Psoas muscle (tissue), 8 donors: ENCODE data around the gene ENTPD1. TPM values are rescaled to one million over a fixed set of nuclear protein-coding genes. Genes with fewer than 3 reads are reported as not detected.

ENCODE experiments used
- ATAC-seq, 4 donors: fragments of 200-7000 bp; cut with Tn5 transposase; one replicate each; pipeline ENCODE4 v1.9.1; 2020; ENCODE audit warnings: moderate library complexity in 3 of 4, mild to moderate bottlenecking in 2 of 4
- DNase-seq, 2 donors: peaks; one replicate each; pipeline ENCODE4 v3.0.0-alpha.2; 2020
- H3K27ac ChIP-seq: fragments of 200-600 bp; one replicate; pipeline ENCODE4 v1.8.0; 2022
- H3K27me3 ChIP-seq, 3 donors: fragments of 200-600 bp in 1 of 3; one replicate each; pipeline versions ENCODE4 v1.6.1 to v1.8.0; 2013 to 2022; ENCODE audit warnings: low read length in 2 of 3, mild to moderate bottlenecking in 2 of 3, moderate library complexity in 1 of 3; ENCODE audit not compliant: insufficient read depth in 3 of 3
- H3K36me3 ChIP-seq, 2 donors: fragments of 200-600 bp in 1 of 2; one replicate each; pipeline versions ENCODE4 v1.6.1 to v1.8.0; 2013 to 2022; ENCODE audit warnings: low read depth in 1 of 2, mild to moderate bottlenecking in 1 of 2, moderate library complexity in 1 of 2; ENCODE audit not compliant: insufficient read depth in 1 of 2
- H3K4me1 ChIP-seq: fragments of 200-600 bp; one replicate; pipeline ENCODE4 v1.8.0; 2022
- H3K4me3 ChIP-seq: fragments of 200-600 bp; one replicate; pipeline ENCODE4 v1.8.0; 2022; ENCODE audit warnings: mild to moderate bottlenecking
- H3K9me3 ChIP-seq: fragments of 200-600 bp; one replicate; pipeline ENCODE4 v1.8.0; 2022
- WGBS, 3 donors: extraction: QIAGEN DNeasy Blood & Tissue Kit; methylation state at CpG; one replicate each; pipeline versions ENCODE4 v1.1.6 to v1.1.7; 2013; 5-methylcytosine and 5-hydroxymethylcytosine counted together
- intact Hi-C, 2 donors: fragments of 100-400 bp; cut with DNase I; formaldehyde crosslinking; loops; one replicate each; pipeline versions ENCODE4 v1.11.0 to v1.14.2; 2022
- polyA plus RNA-seq, 3 donors: library from polyadenylated mRNA; stranded (reverse); fragments of 200-250 nt; gene quantifications; one replicate each; pipeline ENCODE4 v1.2.3, GENCODE V29; 2013
- total RNA-seq, 4 donors: library from RNA; stranded (reverse); fragmentation: NEBNext Ultra II Directional in 2 of 4; extraction: Animal tissue kit (Norgen Biotek cat#: 25700) in 2 of 4; gene quantifications; one replicate each; pipeline versions ENCODE4 v1.2.1 to v1.2.4, GENCODE V29; 2021 to 2023
- TF ChIP-seq, protein P1 (sequence below): fragments of 200-600 bp; IDR thresholded peaks from one replicate; pipeline ENCODE4 v1.8.0; 2022; ENCODE audit warnings: antibody characterized with exemption
- donor health status: healthy with polysubstance abuse.
- donor health status: DM: no; HTN: no; CAD: no; lungs with moderate emphysema.
- donor health status: Bipolar disorder and iron deficiency.
- donor health status: healthy.
- donor health status: DM: yes; HTN: yes; CAD: no.
- donor health status: DM: no; HTN: no; CAD: no.
- donor health status: DM: no; HTN: no; CAD: no.
- donor health status: DM: yes; HTN: yes; CAD: no.

ENTPD1 gene
- total and polyA plus RNA-seq, 7 donors, result 1.4 to 3.9 (median 1.7) TPM

DNA sequence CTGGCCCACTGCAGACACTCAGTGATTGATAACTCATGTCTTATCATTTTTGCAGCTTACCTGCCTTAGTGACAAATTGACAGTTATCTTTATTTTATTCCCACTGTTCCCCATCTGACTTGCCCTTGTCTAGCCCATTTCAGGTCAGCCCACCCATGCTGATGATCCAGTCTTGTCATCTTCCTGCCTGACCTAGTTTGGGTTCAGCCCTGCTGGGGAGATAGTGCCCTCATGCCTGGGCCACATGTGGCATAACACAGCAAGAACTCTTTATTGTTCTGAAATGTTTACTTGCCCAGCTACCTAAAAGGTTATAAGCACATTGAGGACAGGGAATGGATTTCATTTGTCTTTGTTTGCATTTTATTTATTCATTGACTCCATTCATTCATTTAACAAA, 75.6 kb downstream of the ENTPD1 start:
- H3K36me3 ChIP-seq, result no peaks in the 10 kb centered on the region
- ATAC-seq (no peak), DNase-seq (no peak)
- H3K27me3 ChIP-seq, result no peaks in the 10 kb centered on the region
- no peaks in the 10 kb centered on the region for H3K9me3 ChIP-seq
- no peak overlapping the region for H3K4me3 ChIP-seq
- H3K27ac ChIP-seq, result no peak overlapping the region
- TF ChIP-seq, protein P1, sequence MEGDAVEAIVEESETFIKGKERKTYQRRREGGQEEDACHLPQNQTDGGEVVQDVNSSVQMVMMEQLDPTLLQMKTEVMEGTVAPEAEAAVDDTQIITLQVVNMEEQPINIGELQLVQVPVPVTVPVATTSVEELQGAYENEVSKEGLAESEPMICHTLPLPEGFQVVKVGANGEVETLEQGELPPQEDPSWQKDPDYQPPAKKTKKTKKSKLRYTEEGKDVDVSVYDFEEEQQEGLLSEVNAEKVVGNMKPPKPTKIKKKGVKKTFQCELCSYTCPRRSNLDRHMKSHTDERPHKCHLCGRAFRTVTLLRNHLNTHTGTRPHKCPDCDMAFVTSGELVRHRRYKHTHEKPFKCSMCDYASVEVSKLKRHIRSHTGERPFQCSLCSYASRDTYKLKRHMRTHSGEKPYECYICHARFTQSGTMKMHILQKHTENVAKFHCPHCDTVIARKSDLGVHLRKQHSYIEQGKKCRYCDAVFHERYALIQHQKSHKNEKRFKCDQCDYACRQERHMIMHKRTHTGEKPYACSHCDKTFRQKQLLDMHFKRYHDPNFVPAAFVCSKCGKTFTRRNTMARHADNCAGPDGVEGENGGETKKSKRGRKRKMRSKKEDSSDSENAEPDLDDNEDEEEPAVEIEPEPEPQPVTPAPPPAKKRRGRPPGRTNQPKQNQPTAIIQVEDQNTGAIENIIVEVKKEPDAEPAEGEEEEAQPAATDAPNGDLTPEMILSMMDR, result no peak
- intact Hi-C loops, result no loop called here
- no peaks in the 10 kb centered on the region for H3K4me1 ChIP-seq

DNA sequence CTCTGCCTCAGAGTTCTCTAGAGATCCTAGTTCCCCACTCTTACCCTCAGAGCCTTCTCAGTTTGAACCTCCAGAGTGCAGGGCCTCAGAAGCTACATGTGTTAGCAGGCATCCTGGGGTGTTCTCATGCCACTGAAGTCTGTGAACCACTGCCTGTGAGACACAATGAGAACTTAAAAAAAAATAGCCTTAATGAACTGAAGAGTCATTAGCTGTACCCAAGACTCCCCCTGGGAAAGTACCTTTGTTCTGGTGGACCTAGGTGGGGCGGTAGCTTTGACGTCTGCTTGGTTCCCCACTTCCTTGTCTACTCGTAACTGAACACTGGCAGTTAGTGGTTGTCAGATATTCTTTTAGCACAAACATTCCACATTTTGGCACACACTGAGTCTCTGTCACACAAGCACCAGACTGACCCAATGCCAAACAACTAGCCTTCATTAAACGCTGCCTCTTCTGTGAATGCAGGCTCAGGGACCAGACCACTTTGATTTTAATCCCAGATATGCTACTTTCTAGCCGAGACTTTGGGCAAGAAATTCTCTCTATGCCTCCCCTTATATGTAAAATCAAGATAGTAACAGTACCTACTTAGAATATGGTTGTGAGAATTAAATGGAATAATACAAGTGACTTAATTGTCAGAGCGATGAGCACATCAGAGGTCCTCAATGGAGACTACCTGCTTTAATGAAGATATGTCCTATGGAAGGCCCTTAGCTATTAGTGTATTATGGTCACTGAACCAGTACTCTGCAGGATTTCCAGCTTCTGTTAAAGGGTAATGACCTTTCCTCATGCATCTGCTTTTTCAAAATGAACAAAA, 76.5 kb downstream of the ENTPD1 start:
- ATAC-seq (peak in 1 of 4 donors; percentile 21), DNase-seq (no peak)
- intact Hi-C loops, result no loop called here
- H3K27me3 ChIP-seq, result peaks cover 0 to 1% (median 0%) of the 10 kb centered on the region in 3 donors
- TF ChIP-seq, protein P1, result no peak
- no peak overlapping the region for H3K4me3 ChIP-seq
- no peaks in the 10 kb centered on the region for H3K4me1 ChIP-seq
- H3K9me3 ChIP-seq, result no peaks in the 10 kb centered on the region
- H3K36me3 ChIP-seq, result no peaks in the 10 kb centered on the region
- H3K27ac ChIP-seq, result no peak overlapping the region
- 65 to 70% (median 66%) methylated on average over 6 of the region's 6 CpGs for WGBS, 3 donors

DNA sequence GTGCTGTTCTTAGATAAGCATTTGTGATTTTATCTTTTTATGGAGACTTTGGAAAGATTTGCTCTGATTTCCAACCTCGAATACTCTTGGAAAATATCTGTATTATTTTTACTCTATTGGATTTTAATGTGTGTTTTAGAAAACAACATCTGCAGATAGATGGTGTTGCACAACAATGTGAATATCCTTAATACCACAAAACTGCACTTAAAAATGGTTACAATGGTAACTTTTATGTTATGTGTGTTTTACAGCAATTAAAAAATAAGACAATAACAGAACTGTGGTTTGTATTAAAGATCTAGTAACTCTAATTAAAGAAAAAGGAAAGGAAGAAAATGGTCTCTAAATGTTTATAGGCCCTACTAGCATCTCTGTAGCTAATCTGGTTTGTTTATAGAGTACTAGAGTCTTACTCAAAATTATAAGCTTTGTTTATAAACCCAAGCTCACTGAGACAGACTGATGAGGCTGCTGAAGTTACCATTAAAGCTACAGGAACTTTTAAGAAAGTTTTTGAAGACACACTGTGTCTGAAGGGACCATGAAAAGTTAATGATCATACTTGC, 77.2 kb downstream of the ENTPD1 start:
- H3K4me1 ChIP-seq, result no peaks in the 10 kb centered on the region
- H3K9me3 ChIP-seq, result no peaks in the 10 kb centered on the region
- intact Hi-C loops, result no loop called here
- H3K27ac ChIP-seq, result no peak overlapping the region
- no peak overlapping the region for H3K4me3 ChIP-seq
- DNase-seq (no peak), ATAC-seq (no peak)
- TF ChIP-seq, protein P1, result no peak
- WGBS, 3 donors, result 32 to 55% (median 37%) methylated on average over 1 of the region's 1 CpG
- H3K36me3 ChIP-seq, result no peaks in the 10 kb centered on the region
- H3K27me3 ChIP-seq, result peaks cover 0 to 1% (median 0%) of the 10 kb centered on the region in 3 donors

DNA sequence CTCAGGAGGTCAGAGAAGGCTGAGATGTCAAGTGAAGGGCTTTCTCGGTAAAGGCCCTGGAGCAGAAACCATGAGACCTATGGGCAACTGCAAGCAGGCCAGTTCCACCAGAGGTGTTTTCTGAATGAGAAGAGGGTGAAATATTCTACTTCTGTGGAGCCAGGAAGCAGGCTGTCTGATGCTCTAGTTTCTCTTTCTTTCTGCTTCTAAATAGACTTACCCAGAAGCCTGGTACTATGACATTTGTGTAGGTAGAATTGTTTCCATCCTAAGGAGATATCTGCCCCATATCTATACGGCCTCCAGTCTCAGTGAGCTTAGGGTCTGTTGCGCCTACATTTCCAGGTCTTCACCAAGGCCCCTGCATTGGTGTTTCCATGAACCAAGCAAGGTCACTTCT, 78.4 kb downstream of the ENTPD1 start:
- WGBS, 3 donors, result 93 to 97% (median 96%) methylated on average over 3 of the region's 3 CpGs
- H3K27me3 ChIP-seq, result peaks cover 0 to 1% (median 0%) of the 10 kb centered on the region in 3 donors
- H3K36me3 ChIP-seq, result no peaks in the 10 kb centered on the region
- intact Hi-C loops, result no loop called here
- ATAC-seq (no peak), DNase-seq (no peak)
- H3K9me3 ChIP-seq, result no peaks in the 10 kb centered on the region
- H3K4me3 ChIP-seq, result no peak overlapping the region
- no peaks in the 10 kb centered on the region for H3K4me1 ChIP-seq
- TF ChIP-seq, protein P1, result no peak
- no peak overlapping the region for H3K27ac ChIP-seq
